ENCODE measurements around the gene C4orf50. TPM values are rescaled to one million over a fixed set of nuclear protein-coding genes. Genes with fewer than 3 reads are reported as not detected.

C4orf50 gene
- total and polyA plus RNA-seq, 2 of the 4 experiments (the other 2 are of a cell fraction) = not detected

DNA sequence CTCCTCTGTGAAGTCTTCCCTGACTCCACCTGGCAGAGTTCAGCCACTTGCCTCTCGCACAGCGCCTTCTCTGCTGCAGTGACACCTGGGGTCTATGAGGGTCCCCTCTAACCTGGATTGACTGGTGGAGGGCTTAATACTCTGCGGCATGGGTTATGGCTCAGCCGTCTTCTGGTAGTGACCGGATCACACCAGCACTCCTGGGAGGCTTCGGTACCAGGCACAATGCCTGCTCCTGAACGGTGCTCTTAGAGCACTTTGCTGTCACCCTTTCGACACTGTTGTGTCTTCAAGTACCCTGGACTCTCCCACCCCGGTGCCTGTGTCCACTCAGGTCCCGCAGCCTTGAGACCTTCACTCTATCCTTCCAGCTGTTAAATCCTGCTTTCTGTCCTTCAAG is 50.0 kb downstream of the C4orf50 start:
- Histone ChIP-seq H3K79me1 (ENCODE audit: low read depth in 1 of 2, low read length in 2 of 2) (no peaks in the 10 kb centered on the region), H4K91ac (ENCODE audit: insufficient read depth, low read depth, low read length) (no peak overlapping the region), H3K27me3 (ENCODE audit: control insufficient read depth, insufficient read depth, low read length) (no peaks in the 10 kb centered on the region; the same call in 1 of the 2 replicates), H3K9ac (ENCODE audit: low read depth, low read length) (no peak overlapping the region), H4K5ac (ENCODE audit: low read depth, low read length) (no peak overlapping the region), H3K4me3 (ENCODE audit: insufficient read depth, low read depth, low read length) (no peak overlapping the region), H2AK5ac (ENCODE audit: low read depth, low read length) (no peak overlapping the region), H3K36me3 (ENCODE audit: control insufficient read depth, insufficient read depth, low read length) (no peaks in the 10 kb centered on the region), H3K56ac (ENCODE audit: extremely low read depth, insufficient read depth, low read length) (no peak overlapping the region), H3K4ac (ENCODE audit: low read depth, low read length) (no peak overlapping the region), H3K4me2 (ENCODE audit: low read depth, low read length) (no peak overlapping the region), H3K18ac (ENCODE audit: low read depth, low read length) (no peak overlapping the region), H3K14ac (replicated peaks; ENCODE audit: low read depth, low read length) (no peak overlapping the region), H2BK15ac (ENCODE audit: low read depth, low read length) (no peak overlapping the region), H2BK5ac (ENCODE audit: low read depth, low read length, poor library complexity, severe bottlenecking) (no peak overlapping the region), H4K8ac (ENCODE audit: low read depth in 2 of 2, low read length in 2 of 2) (no peak overlapping the region), H2AFZ (replicated peaks; ENCODE audit: low read length, poor library complexity) (no peak overlapping the region), H2BK120ac (ENCODE audit: low read depth, low read length) (no peak overlapping the region), H3K9me1 (ENCODE audit: insufficient read depth, low read length) (no peaks in the 10 kb centered on the region), H3K4me1 (ENCODE audit: control insufficient read depth, insufficient read depth, low read length) (no peaks in the 10 kb centered on the region), H4K20me1 (ENCODE audit: insufficient read depth, low read length) (no peaks in the 10 kb centered on the region), H3K23ac (ENCODE audit: low read depth, low read length) (no peak overlapping the region), H3K9me3 (ENCODE audit: control insufficient read depth, insufficient read depth, low read length) (no peaks in the 10 kb centered on the region), H2AK9ac (replicated peaks; ENCODE audit: low read depth, low read length, poor library complexity) (no peak overlapping the region), H2BK20ac (ENCODE audit: low read depth, low read length) (no peak overlapping the region), H3K27ac (ENCODE audit: insufficient read depth, low read length) (no peak overlapping the region)
- dilution Hi-C loops (cut with HindIII; ENCODE audit: low sequenced_read_pairs, unreplicated experiment) = no loop called here
- DNase-seq = no peak
- intact Hi-C loops (cut with micrococcal nuclease) = no loop called here
- WGBS, 2 experiments (ENCODE audit: extremely low coverage in 2 of 2, insufficient read length in 1 of 2) = 80% methylated on average over 8 of the region's 10 CpGs; no CpG with 5 or more reads in 1 of the 2 experiments
- ChIA-PET CTCF (no interaction called here), POLR2A (ENCODE audit: unreplicated experiment) (no interaction called here)
- TF ChIP-seq, protein P1, sequence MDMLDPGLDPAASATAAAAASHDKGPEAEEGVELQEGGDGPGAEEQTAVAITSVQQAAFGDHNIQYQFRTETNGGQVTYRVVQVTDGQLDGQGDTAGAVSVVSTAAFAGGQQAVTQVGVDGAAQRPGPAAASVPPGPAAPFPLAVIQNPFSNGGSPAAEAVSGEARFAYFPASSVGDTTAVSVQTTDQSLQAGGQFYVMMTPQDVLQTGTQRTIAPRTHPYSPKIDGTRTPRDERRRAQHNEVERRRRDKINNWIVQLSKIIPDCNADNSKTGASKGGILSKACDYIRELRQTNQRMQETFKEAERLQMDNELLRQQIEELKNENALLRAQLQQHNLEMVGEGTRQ (IDR thresholded peaks at IDR 0.05; ENCODE audit: low read depth, low read length) = no peak
- no peak for ATAC-seq (ENCODE audit: low read depth)
- no TSS peak for BruUV-seq (replicated peaks)
- in situ Hi-C loops (cut with MboI; ENCODE audit: low sequenced_read_pairs) = no loop called here

All from IMR-90 (cell line).